ENCODE data around the gene ANO3.

DNA sequence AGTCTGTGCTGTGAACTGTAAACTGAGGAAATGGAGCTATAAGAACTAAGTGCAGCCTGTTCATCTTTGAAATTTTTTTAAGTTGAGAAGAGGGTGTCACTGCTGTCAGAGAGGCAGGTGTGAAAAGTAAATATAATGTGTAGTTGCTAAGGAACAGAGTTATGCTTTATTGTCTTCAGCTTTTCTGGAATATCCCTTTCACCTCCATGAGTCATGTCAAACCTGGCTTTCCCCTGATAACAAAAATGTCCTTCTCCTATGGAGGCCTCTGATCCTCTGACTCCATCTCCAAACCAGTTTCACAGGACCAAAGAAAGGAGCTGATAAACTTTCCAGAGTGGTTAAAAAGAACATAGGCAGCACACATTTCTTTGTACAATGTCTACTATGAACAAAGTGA is 252.9 kb downstream of the ANO3 start:
- TF ChIP-seq CTCF (conservative IDR thresholded peaks at IDR 0.05; ENCODE audit: low read depth, low read length) (no peak), POLR2A (IDR thresholded peaks at IDR 0.05; ENCODE audit: low read depth, low read length) (no peak), RFX5 (IDR thresholded peaks at IDR 0.05; ENCODE audit: low read depth, low read length) (no peak), RAD21 (IDR thresholded peaks at IDR 0.05; ENCODE audit: low read length) (no peak), SMC3 (IDR thresholded peaks at IDR 0.05; ENCODE audit: low read depth, low read length) (no peak), MXI1 (IDR thresholded peaks at IDR 0.05; ENCODE audit: borderline replicate concordance, low read depth, low read length) (no peak), CHD1 (IDR thresholded peaks at IDR 0.05; ENCODE audit: low read depth, low read length) (no peak), MAFK (IDR thresholded peaks at IDR 0.05; ENCODE audit: low read depth, low read length) (no peak)
- TF ChIP-seq, protein P1, sequence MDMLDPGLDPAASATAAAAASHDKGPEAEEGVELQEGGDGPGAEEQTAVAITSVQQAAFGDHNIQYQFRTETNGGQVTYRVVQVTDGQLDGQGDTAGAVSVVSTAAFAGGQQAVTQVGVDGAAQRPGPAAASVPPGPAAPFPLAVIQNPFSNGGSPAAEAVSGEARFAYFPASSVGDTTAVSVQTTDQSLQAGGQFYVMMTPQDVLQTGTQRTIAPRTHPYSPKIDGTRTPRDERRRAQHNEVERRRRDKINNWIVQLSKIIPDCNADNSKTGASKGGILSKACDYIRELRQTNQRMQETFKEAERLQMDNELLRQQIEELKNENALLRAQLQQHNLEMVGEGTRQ (IDR thresholded peaks at IDR 0.05; ENCODE audit: low read depth, low read length), result no peak
